Ascending aorta (tissue), 2 donors: ENCODE measurements around the gene LMOD2. TPM values are rescaled to one million over a fixed set of nuclear protein-coding genes. Genes with fewer than 3 reads are reported as not detected.

Source experiments
- DNase-seq, 2 donors: peaks; one replicate each; pipeline ENCODE4 v3.0.0-alpha.2; 2019; ENCODE audit warnings: low spot score in 2 of 2
- H3K27ac ChIP-seq, 2 donors: fragments of 200-600 bp; sonication (generic); one replicate each; pipeline ENCODE4 v1.5.1; 2016 to 2017; ENCODE audit warnings: mild to moderate bottlenecking in 1 of 2
- H3K27me3 ChIP-seq: fragments of 200-600 bp; sonication (generic); one replicate; pipeline ENCODE4 v1.5.1; 2017
- H3K36me3 ChIP-seq, 2 donors: fragments of 200-600 bp; sonication (generic); one replicate each; pipeline ENCODE4 v1.5.1; 2016
- H3K4me1 ChIP-seq, 2 donors: fragments of 200-600 bp; sonication (generic); one replicate each; pipeline ENCODE4 v1.5.1; 2016 to 2017; ENCODE audit warnings: mild to moderate bottlenecking in 1 of 2
- H3K4me3 ChIP-seq, 2 donors: fragments of 200-600 bp; sonication (generic); one replicate each; pipeline ENCODE4 v1.5.1; 2016 to 2017; ENCODE audit warnings: mild to moderate bottlenecking in 1 of 2
- H3K9me3 ChIP-seq, 2 donors: fragments of 200-600 bp; sonication (generic); one replicate each; pipeline ENCODE4 v1.5.1; 2016
- CTCF ChIP-seq, 3 experiments: fragments of 200-600 bp in 2 of 3; fragments of 450-650 bp in 1 of 3; sonication (generic) in 2 of 3; IDR thresholded peaks; one replicate each; pipeline ENCODE4 v1.5.1; 2016 to 2019; ENCODE audit warnings: antibody characterized with exemption in 3 of 3, mild to moderate bottlenecking in 1 of 3, moderate library complexity in 1 of 3
- intact Hi-C: fragments of 100-400 bp; cut with DNase I; formaldehyde crosslinking; loops from one replicate; pipeline ENCODE4 v1.15.1; 2023
- total RNA-seq: library from RNA; depleted of rRNA; stranded (reverse); fragments of >200 nt; gene quantifications from one replicate; pipeline ENCODE4 v1.1.0, GENCODE V29; 2016

LMOD2 gene
- total RNA-seq, 1 donor from 2014 or later: not detected

GRCh38 chr7:123615344-123615743, 40.3 kb upstream of the LMOD2 start:
- H3K4me1 ChIP-seq: no peaks in the 10 kb centered on the region

DNA sequence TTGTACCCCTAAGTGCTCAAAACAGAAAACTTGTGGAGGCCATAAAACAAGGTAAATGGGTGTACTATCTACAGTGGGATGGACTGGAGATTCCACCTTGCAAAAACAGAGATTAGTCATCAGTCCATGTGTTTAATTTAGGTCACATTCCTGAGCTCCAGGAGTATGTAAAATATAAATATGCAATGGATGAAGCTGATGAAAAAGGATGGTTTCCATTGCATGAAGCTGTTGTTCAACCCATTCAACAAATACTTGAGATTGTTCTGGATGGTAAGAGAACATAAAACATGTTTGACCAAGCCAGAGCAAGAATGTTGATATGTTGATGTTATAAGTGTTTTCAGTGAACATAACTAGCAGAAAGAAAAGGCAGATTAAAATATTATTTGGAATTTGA, 39.4 kb upstream of the LMOD2 start:
- Histone ChIP-seq H3K9me3 (no peaks in the 10 kb centered on the region), H3K4me1 (no peaks in the 10 kb centered on the region), H3K27ac (no peak overlapping the region), H3K4me3 (no peak overlapping the region), H3K36me3 (no peaks in the 10 kb centered on the region), H3K27me3 (no peaks in the 10 kb centered on the region)
- DNase-seq: no peak
- intact Hi-C loops: no loop called here
- TF ChIP-seq CTCF (IDR thresholded peaks at IDR 0.05): no peak

More at GRCh38 chr7:123615344-123615743, 40.3 kb upstream of the LMOD2 start:
- no peak for DNase-seq
- Histone ChIP-seq H3K9me3 (no peaks in the 10 kb centered on the region), H3K4me3 (no peak overlapping the region), H3K27me3 (no peaks in the 10 kb centered on the region), H3K27ac (no peak overlapping the region), H3K36me3 (no peaks in the 10 kb centered on the region)
- intact Hi-C loops: no loop called here
- no peak for TF ChIP-seq CTCF (IDR thresholded peaks at IDR 0.05)

DNA sequence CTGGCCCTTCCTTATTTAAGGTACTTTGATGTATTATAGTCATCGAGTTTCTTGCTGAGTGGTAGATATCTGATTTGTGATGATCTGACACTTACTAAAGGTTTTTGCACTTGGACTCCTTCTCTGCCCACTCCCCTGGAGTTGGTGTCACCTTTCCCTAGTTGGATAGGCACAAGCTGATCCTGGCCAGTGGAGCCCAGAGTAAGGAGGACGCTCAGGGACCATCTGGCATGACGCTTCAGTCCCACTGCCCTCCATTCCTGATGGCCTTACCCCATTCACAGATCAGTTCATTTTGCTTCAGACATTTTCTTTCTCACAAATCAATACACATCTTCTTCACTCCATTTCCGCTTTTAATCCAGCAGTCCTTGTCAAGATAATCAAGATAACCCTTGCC, 34.0 kb upstream of the LMOD2 start:
- no peaks in the 10 kb centered on the region for H3K36me3 ChIP-seq
- no peak overlapping the region for H3K4me3 ChIP-seq
- no peaks in the 10 kb centered on the region for H3K4me1 ChIP-seq
- no peak overlapping the region for H3K27ac ChIP-seq
- no peak for DNase-seq
- no peaks in the 10 kb centered on the region for H3K9me3 ChIP-seq
- TF ChIP-seq CTCF (IDR thresholded peaks at IDR 0.05): no peak
- H3K27me3 ChIP-seq: no peaks in the 10 kb centered on the region
- intact Hi-C loops: no loop called here

- no peak for DNase-seq
- TF ChIP-seq CTCF (IDR thresholded peaks at IDR 0.05): no peak
- Histone ChIP-seq H3K36me3 (no peaks in the 10 kb centered on the region), H3K27ac (no peak overlapping the region), H3K27me3 (no peaks in the 10 kb centered on the region), H3K9me3 (no peaks in the 10 kb centered on the region), H3K4me1 (no peaks in the 10 kb centered on the region), H3K4me3 (no peak overlapping the region)
- intact Hi-C loops: no loop called here
Measured at GRCh38 chr7:123622660-123623386, 32.8 kb upstream of the LMOD2 start.

- Histone ChIP-seq H3K4me1 (no peaks in the 10 kb centered on the region), H3K9me3 (no peaks in the 10 kb centered on the region), H3K27me3 (no peaks in the 10 kb centered on the region), H3K4me3 (no peak overlapping the region), H3K27ac (no peak overlapping the region), H3K36me3 (no peaks in the 10 kb centered on the region)
- intact Hi-C loops: no loop called here
- DNase-seq: no peak
- peak in 1 of 3 experiments; percentile 33 for TF ChIP-seq CTCF (IDR thresholded peaks at IDR 0.05)
Measured at GRCh38 chr7:123624527-123625183, 31.0 kb upstream of the LMOD2 start.
